Ascending aorta (tissue), 2 donors: ENCODE data around the gene TOGARAM2. TPM values are rescaled to one million over a fixed set of nuclear protein-coding genes. Genes with fewer than 3 reads are reported as not detected.
A peak's percentile ranks its signal among the peaks of the same experiment; 100 is the strongest.

Experiments
- DNase-seq, 2 donors: peaks; one replicate each; pipeline ENCODE4 v3.0.0-alpha.2; 2019; ENCODE audit warnings: low spot score in 2 of 2
- H3K27ac ChIP-seq, 2 donors: fragments of 200-600 bp; sonication (generic); one replicate each; pipeline ENCODE4 v1.5.1; 2016 to 2017; ENCODE audit warnings: mild to moderate bottlenecking in 1 of 2
- H3K27me3 ChIP-seq: fragments of 200-600 bp; sonication (generic); one replicate; pipeline ENCODE4 v1.5.1; 2017
- H3K36me3 ChIP-seq, 2 donors: fragments of 200-600 bp; sonication (generic); one replicate each; pipeline ENCODE4 v1.5.1; 2016
- H3K4me1 ChIP-seq, 2 donors: fragments of 200-600 bp; sonication (generic); one replicate each; pipeline ENCODE4 v1.5.1; 2016 to 2017; ENCODE audit warnings: mild to moderate bottlenecking in 1 of 2
- H3K4me3 ChIP-seq, 2 donors: fragments of 200-600 bp; sonication (generic); one replicate each; pipeline ENCODE4 v1.5.1; 2016 to 2017; ENCODE audit warnings: mild to moderate bottlenecking in 1 of 2
- H3K9me3 ChIP-seq, 2 donors: fragments of 200-600 bp; sonication (generic); one replicate each; pipeline ENCODE4 v1.5.1; 2016
- intact Hi-C: fragments of 100-400 bp; cut with DNase I; formaldehyde crosslinking; loops from one replicate; pipeline ENCODE4 v1.15.1; 2023
- total RNA-seq: library from RNA; depleted of rRNA; stranded (reverse); fragments of >200 nt; gene quantifications from one replicate; pipeline ENCODE4 v1.1.0, GENCODE V29; 2016
- TF ChIP-seq, protein P1 (sequence below), 3 experiments: fragments of 200-600 bp in 2 of 3; fragments of 450-650 bp in 1 of 3; sonication (generic) in 2 of 3; IDR thresholded peaks; one replicate each; pipeline ENCODE4 v1.5.1; 2016 to 2019; ENCODE audit warnings: antibody characterized with exemption in 3 of 3, mild to moderate bottlenecking in 1 of 3, moderate library complexity in 1 of 3

TOGARAM2 gene
- total RNA-seq, 1 donor from 2014 or later = not detected

DNA sequence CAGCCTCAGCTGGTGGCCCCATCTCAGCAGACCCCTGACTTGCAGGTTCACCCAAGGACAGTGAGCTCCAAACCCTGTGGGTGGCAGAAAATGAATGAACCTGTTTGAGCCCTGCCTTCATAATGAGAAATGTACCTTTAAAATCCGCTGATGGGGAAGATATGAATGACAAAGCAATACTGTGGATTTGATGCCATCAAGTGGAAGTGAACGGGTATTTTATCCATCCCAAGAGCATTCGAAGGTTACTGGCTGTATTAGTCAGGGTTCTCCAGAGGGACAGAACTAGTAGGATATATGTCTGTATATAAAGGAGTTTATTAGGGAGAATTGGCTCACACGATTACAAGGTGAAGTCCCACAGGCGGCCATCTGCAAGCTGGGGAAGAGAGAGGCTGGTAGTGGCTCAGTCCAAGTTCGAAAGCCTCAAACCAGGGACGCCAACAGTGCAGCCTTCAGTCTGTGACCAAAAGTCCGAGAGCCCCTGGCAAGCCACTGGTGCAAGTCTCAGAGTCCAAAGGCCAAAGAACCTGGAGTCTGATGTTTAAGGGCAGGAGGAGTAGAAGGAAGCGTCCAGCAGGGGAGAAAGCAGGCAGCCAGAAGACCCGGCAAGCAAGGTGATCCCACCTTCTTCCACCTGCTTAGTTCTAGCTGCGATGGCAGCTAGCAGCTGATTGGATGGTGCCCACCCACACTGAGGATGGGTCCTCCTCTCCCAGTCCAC lies 32.1 kb downstream of the TOGARAM2 start:
- TF ChIP-seq, protein P1, sequence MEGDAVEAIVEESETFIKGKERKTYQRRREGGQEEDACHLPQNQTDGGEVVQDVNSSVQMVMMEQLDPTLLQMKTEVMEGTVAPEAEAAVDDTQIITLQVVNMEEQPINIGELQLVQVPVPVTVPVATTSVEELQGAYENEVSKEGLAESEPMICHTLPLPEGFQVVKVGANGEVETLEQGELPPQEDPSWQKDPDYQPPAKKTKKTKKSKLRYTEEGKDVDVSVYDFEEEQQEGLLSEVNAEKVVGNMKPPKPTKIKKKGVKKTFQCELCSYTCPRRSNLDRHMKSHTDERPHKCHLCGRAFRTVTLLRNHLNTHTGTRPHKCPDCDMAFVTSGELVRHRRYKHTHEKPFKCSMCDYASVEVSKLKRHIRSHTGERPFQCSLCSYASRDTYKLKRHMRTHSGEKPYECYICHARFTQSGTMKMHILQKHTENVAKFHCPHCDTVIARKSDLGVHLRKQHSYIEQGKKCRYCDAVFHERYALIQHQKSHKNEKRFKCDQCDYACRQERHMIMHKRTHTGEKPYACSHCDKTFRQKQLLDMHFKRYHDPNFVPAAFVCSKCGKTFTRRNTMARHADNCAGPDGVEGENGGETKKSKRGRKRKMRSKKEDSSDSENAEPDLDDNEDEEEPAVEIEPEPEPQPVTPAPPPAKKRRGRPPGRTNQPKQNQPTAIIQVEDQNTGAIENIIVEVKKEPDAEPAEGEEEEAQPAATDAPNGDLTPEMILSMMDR (IDR thresholded peaks at IDR 0.05) = no peak
- Histone ChIP-seq H3K27ac (no peak overlapping the region), H3K4me1 (peaks cover 0 to 2% of the 10 kb centered on the region in 2 donors), H3K36me3 (no peaks in the 10 kb centered on the region), H3K9me3 (no peaks in the 10 kb centered on the region), H3K27me3 (no peaks in the 10 kb centered on the region), H3K4me3 (no peak overlapping the region)
- intact Hi-C loops = no loop called here
- DNase-seq = no peak

GRCh38 chr2:29014331-29014730 lies 33.2 kb downstream of the TOGARAM2 start:
- TF ChIP-seq, protein P1 (IDR thresholded peaks at IDR 0.05) = no peak
- Histone ChIP-seq H3K27me3 (no peaks in the 10 kb centered on the region), H3K36me3 (no peaks in the 10 kb centered on the region), H3K4me1 (peaks cover 0 to 2% of the 10 kb centered on the region in 2 donors), H3K27ac (no peak overlapping the region), H3K4me3 (no peak overlapping the region), H3K9me3 (no peaks in the 10 kb centered on the region)
- DNase-seq = no peak
- intact Hi-C loops = no loop called here

DNA sequence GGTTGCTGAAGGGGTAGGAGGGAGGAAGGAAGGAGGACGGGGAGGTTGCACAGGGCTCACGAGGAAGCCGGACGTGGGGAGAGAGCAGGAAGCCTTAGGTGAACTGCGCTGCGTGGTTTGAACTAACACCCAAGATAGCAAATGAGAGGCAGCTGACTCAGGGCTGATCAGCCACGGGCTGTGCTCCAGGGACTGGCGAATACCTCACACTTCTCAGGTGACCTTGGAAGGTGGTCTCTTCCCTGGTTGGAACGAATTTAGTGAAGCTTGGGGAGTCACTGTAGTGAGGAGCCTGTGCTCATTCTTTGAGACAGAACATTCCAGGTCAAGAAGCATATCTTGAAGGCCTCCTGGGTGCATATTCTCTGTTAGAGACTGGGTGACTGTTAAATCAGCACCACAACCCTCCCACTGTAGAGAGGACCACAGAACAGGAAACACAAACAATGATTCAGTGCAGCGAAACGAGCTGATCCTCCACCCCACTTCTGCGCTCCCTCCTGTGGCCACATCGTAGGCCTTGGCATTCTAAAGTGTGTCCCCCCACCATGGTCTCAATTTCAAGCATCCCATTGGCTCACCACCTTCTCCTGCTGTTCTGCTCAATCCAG lies 33.8 kb downstream of the TOGARAM2 start:
- no peak for DNase-seq
- Histone ChIP-seq H3K4me3 (no peak overlapping the region), H3K4me1 (peaks cover 0 to 2% of the 10 kb centered on the region in 2 donors), H3K27me3 (no peaks in the 10 kb centered on the region), H3K27ac (no peak overlapping the region), H3K36me3 (no peaks in the 10 kb centered on the region), H3K9me3 (no peaks in the 10 kb centered on the region)
- intact Hi-C loops = no loop called here
- TF ChIP-seq, protein P1 (IDR thresholded peaks at IDR 0.05) = no peak

- Histone ChIP-seq H3K36me3 (no peaks in the 10 kb centered on the region), H3K27ac (no peak overlapping the region), H3K9me3 (no peaks in the 10 kb centered on the region), H3K27me3 (no peaks in the 10 kb centered on the region), H3K4me1 (peaks cover 0 to 2% of the 10 kb centered on the region in 2 donors), H3K4me3 (no peak overlapping the region)
- DNase-seq = no peak
- TF ChIP-seq, protein P1 (IDR thresholded peaks at IDR 0.05) = no peak
- intact Hi-C loops = no loop called here
These were observed 34.8 kb downstream of the TOGARAM2 start for GRCh38 chr2:29015701-29016470.

DNA sequence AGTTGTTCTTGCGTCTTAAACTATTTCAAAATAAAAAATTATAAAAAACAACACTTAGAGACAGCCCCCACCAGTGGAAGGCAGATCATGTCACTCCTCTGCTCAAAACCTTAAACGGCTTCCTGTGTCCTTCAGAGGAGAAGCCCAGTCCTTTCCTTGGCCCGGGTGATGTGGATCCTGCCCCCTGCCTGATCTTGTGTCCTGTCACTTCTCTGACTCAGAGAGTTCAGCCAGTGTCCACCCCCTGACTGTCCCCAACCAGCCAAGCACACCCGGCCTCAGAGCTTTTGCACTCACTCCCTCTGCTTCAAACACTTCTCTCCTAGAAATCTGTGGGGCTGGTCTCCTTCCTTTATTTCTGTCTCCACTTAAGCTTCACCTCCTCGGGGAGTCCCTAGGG lies 35.4 kb downstream of the TOGARAM2 start:
- intact Hi-C loops = no loop called here

More for the DNA sequence above, 35.4 kb downstream of the TOGARAM2 start:
- Histone ChIP-seq H3K9me3 (no peaks in the 10 kb centered on the region), H3K36me3 (no peaks in the 10 kb centered on the region), H3K4me3 (no peak overlapping the region), H3K27me3 (no peaks in the 10 kb centered on the region), H3K27ac (peak overlapping the region in 1 of 2 donors; percentile 12), H3K4me1 (peaks cover 0 to 2% of the 10 kb centered on the region in 2 donors)
- no peak for DNase-seq
- TF ChIP-seq, protein P1 (IDR thresholded peaks at IDR 0.05) = no peak
